GM21423 (cell line): Measurements from ENCODE around the gene CDA.
"Not testable (repeated sequence)": the region's sequence is repeated elsewhere in the genome, so short reads cannot be mapped to it uniquely, and the experiment has no call there.

ENCODE experiments used
- ATAC-seq: cut with Tn5 transposase; IDR thresholded peaks from one replicate; pipeline ENCODE4 v1.9.1; 2021; ENCODE audit warnings: mild to moderate bottlenecking, moderate library complexity; ENCODE audit not compliant: unreplicated experiment

The CDA gene

GRCh38 chr1:20586953-20587660, 1.8 kb upstream of the CDA start:
- ATAC-seq, result no peak

DNA sequence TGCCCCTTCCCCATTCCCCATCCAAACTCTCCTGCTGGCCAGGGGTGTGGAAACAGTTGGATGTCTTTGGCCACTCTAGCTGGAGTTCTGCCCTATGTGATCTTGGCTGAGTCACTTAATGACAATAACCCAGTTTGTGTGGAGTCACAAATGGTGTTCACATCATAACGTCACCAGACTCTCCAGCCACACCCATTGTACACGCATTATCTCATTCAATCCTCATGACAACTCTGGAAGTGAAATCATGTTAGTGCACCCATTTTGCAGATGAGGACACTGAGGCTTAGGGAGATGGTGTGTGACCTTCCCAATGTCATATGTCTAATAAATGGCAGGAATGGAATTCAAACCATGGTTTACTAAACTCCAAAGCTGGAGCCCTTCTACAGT, 1.2 kb upstream of the CDA start:
- ATAC-seq, result no peak

- ATAC-seq, result no peak
Measured at GRCh38 chr1:20589331-20590278, 708 bp downstream of the CDA start.

DNA sequence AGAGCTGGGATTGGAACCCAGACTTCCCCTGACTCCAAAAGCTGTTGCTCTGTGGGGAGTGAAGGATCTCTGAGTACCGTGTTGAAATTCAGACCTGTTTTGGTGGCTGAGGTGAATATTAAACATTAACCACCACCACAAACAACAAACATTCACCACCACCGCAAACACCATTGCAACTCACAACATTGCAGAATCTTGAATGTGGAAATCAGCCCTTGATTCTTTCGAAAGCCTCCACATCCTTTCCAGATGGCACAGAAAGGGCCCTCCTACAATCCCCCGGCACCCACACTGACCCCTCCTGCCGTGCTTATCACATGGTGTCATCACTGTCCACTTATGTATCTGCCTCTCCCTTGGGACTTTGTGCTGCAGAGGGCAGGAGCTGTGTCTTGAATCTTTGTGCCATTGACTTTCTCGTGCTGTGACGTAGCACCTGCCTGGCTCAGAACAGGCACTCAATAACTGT, 1.4 kb downstream of the CDA start:
- no peak for ATAC-seq

GRCh38 chr1:20593756-20594155, 4.9 kb downstream of the CDA start:
- ATAC-seq, result no peak

GRCh38 chr1:20594746-20595145, 5.8 kb downstream of the CDA start:
- ATAC-seq, result no peak

- no peak for ATAC-seq
Measured at GRCh38 chr1:20596106-20596505, 7.2 kb downstream of the CDA start.

- ATAC-seq, result no peak
Measured at GRCh38 chr1:20597650-20598049, 8.8 kb downstream of the CDA start.

- no peak for ATAC-seq
Measured at GRCh38 chr1:20600156-20600555, 11.3 kb downstream of the CDA start.

GRCh38 chr1:20601129-20601825, 12.4 kb downstream of the CDA start:
- no peak for ATAC-seq

DNA sequence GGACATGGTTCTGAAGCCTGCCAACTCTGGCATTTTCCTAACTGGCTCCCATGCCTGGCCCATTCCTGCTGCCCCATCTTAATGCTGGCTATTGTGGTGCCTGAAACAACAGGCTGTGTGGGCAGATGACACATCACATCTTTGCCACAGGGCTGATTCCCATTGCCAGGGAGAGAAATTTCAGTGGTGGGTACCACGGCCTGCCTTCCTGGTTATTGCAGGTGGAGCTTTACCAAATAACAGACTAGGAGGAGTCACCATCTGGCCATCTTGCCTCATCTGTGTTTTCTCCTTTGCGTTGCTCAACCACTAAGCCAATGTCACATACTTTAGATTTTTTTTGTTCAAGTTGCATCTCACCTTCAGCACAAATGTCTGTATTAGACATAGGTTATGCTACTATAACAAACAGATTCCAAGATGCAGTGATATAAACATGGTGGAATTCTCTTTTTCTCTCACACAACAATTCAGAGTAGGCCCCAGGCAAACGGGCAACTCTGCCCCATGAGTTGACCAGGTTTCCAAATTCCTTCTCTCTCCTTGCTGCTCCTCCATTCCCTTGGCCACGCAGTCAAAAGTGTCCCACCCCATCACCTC, 14.1 kb downstream of the CDA start:
- ATAC-seq, result no peak

DNA sequence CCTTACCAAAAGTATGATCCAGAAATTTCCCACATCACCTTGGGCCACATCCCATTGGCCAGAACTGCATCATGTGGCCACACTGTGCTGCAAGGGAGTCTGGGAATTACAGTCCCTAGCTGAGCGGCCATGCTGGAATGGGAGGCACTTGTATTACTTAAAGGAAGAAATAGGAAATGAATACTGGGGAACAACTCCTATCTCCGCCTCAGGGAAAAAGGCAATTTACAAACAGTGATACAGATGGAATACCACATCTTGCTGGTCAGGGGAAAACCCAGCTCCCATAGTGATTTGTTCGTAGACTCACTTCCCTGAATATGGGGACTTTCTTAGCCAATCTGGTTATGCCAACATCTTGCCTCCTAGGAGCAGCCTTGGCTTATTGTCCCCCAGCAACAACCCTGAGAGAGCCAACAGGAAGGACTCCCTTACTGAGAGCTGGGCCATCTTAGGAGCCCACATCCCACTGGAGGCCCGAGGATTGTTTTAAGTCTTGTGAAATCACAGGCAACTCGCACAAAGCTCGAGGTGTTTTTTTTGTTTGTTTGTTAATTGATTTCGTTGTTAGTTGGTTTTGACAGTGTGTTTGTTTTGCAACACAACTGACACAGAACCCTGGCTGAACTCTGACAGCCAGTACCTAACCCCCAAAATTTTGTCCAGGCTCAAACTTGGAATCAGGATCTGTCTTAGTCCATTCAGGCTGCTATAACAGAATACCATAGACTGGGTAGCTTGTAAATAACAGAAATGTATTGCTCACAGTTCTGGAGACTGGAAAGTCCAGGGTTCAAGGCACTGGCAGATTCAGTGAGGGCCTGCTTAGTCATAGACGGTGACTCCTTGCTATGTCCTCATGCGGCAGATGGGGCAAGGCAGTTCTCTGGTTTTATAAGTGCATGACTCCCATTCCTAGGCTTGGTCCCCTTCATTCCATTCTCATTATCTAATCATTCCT, 14.9 kb downstream of the CDA start:
- no peak for ATAC-seq

DNA sequence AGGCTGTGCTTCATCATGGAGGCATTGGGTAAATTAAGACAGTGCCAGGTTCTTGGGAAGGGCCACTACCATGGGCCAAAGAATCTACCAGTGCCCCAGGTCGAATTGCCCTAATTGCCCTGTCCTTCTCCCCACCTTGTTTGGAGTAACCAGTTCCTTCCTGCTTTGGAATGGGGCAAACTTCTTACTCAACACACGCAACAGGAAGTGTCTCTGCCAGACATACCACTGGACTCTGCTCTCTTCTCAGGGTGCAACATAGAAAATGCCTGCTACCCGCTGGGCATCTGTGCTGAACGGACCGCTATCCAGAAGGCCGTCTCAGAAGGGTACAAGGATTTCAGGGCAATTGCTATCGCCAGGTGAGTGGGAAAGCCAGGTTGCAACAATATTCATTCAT, 15.8 kb downstream of the CDA start:
- ATAC-seq, result no peak

DNA sequence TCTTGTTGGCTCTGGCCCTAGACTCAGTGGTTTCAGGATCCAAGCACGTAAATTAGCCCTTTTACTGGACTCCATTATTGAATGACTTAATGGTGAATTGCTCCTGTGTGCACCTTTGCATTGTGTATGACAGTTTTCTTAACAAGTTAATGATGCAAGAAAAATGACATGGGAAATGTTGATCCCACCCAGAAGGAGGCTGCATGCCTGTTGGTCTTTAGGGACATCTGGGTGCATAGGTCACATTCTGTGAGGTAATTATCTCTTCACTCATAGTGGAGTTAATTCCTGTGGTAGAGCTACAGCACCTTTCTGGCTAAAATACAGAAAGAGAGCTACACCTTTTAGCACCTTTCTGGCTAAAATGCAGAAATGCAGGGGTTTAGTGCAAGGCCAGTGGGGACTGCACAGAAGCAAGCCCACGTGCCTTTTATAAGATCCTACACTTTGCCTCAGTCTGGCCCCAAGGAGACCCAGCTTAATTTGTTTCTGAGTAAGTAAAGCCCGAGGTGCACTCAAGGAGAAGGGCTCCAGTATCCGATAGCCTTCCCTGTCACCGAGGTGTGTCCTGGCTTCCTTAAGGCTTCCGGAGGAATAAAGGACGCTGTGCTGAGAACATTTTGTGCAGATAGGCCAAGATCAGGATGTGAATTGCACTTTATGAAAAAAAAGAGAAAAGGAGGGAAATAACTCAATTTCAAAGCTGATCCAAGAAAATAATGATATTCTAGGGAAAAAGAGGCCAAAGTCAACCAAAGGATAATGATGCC, 18.1 kb downstream of the CDA start:
- not testable (repeated sequence) for ATAC-seq

GRCh38 chr1:20609541-20609940, 20.6 kb downstream of the CDA start:
- ATAC-seq, result no peak

DNA sequence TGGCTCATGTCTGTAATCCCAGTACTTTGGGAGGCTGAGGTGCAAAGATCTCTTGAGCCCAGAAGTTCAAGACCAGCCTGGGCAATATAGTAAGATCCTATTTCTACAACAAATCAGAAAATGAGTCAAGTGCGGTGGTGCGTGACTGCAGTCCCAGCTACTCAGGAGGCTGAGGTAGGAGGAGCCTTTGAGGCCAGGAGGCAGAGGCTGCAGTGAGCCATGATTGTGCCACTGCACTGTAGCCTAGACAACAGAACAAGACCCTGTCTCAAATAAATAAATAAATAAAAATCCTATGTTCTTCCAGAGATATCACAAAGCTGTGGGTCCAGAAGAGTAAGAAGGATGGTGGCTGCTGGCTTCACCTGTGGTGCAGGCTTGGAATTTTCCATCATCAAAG, 22.1 kb downstream of the CDA start:
- no peak for ATAC-seq

GRCh38 chr1:20611652-20612051, 22.8 kb downstream of the CDA start:
- ATAC-seq, result no peak

- no peak for ATAC-seq
Measured at GRCh38 chr1:20612221-20612746, 23.4 kb downstream of the CDA start.

DNA sequence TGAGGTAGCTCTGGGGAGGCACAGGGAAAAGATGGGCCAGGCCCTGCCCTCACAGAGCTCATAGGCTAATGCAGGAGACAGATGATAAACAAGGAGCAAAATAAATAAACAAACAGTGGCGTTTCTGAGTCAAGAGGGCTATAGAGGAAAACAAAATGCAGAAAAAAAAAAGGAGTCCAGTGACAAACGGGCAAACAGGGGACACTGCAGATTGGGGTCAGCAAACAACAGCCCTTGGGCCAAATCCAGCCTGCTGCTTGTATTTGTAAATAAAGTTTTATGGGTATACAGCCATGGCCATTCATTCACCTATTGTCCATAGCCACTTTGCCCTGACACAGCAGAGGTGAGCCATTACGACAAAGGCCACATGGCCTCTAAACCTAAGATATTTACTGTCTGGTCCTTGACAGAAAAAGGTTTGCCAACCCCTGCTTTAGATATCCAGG, 25.3 kb downstream of the CDA start:
- ATAC-seq, result no peak
